T-helper 2 cell treated with Interferon-gamma antibody and Interleukin-4, amounts not matched to agents 5 μg/mL and 100 μg/mL, for 36 hours (primary cell): ENCODE results near the gene CPN1.

ENCODE experiments used
- DNase-seq: peaks from one replicate; pipeline ENCODE4 v3.0.0; 2021; ENCODE audit warnings: low spot score
- H3K27ac Mint-ChIP-seq: one replicate; pipeline ENCODE4 v1.8.0; 2021; ENCODE audit warnings: mild to moderate bottlenecking, mixed read lengths
- H3K27me3 Mint-ChIP-seq: one replicate; pipeline ENCODE4 v1.8.0; 2021; ENCODE audit warnings: low read depth, mixed read lengths
- H3K36me3 Mint-ChIP-seq: one replicate; pipeline ENCODE4 v1.8.0; 2021; ENCODE audit warnings: low read depth, mixed read lengths
- H3K4me1 Mint-ChIP-seq: one replicate; pipeline ENCODE4 v1.8.0; 2021; ENCODE audit warnings: low read depth, mixed read lengths
- H3K4me3 Mint-ChIP-seq: one replicate; pipeline ENCODE4 v1.8.0; 2022; ENCODE audit warnings: mild to moderate bottlenecking, moderate library complexity, mixed read lengths
- H3K9me3 Mint-ChIP-seq: one replicate; pipeline ENCODE4 v1.8.0; 2021; ENCODE audit warnings: mixed read lengths

The CPN1 gene

DNA sequence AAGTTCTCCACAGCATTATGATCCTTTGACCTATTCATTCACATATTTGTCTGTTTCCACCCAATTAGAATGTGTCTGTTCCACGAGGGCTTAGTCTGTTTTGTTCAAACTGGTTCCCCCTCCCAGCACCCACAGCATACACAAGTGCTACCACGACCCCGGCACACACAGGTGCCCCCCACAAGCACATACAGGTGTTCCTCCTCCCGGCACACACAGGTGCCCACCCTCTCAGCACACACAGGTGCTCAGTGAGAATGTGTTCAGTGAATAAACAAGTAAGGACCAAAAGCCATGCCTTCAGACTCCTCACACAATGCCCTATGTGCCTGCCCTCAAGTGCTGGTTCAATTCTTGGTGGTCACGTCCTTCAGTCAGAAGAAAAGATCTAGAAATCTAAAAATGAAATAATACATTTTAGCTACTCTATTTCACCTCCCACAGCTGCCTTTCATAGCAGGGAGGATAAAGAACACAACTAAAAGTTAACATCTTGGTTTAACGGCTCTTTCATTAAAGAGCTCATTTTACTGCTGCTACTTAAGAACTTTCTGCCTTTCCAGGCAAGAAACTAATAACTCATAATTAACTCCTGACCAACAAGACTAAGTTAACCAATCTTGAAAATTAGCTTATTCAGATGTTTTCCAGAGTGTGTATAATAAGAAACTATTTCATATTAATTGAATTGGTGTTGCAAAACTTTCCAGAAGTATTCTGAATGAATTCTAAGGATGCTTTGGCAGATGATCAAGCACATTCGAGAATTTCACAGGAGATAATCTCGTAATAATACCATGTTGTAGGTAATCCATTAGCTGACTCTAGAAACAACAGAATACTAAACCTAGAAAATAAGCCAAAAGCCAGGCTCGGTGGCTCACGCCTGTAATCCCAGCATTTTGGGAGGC, 74.2 kb downstream of the CPN1 start:
- Mint-ChIP-seq H3K4me1 (peaks cover 28% of the 10 kb centered on the region), H3K9me3 (no peaks in the 10 kb centered on the region), H3K4me3 (peak overlapping the region; percentile 65), H3K27ac (no peak overlapping the region), H3K27me3 (peaks cover 45% of the 10 kb centered on the region), H3K36me3 (no peaks in the 10 kb centered on the region)
- DNase-seq = no peak

DNA sequence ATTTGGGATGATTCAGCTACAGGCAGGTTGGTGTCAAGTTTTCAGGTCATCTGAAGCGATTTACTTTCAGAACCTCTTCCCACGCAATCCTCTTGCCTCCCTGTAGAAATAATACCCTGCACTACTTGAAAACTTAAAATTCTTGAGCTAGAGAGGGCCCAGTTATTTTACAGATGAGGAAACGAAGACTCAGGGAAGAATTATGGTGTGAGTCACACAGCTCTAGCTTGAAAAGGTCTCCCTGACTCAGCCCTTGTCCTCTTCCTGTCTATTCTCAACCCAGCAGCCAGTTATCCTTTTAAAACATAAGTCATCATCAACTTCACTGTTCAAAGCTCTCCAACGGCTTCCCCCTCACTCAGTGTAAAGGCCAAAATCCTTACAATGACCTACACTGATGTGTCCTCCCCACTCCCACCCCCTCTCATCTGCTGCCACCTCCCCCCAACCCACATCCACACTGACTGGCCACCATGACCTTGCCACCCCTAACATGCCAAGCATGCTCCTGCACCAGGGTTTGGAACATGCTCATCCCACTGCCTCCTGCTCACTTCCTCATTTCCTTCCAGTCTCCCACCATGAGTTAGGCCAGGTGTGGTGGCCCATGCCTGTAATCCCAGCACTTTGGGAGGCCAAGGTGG, 75.3 kb downstream of the CPN1 start:
- Mint-ChIP-seq H3K4me1 (peaks cover 28% of the 10 kb centered on the region), H3K36me3 (no peaks in the 10 kb centered on the region), H3K9me3 (no peaks in the 10 kb centered on the region), H3K27ac (no peak overlapping the region), H3K27me3 (peaks cover 41% of the 10 kb centered on the region), H3K4me3 (no peak overlapping the region)
- DNase-seq = peak; percentile 13

GRCh38 chr10:100004805-100005510, 76.7 kb downstream of the CPN1 start:
- H3K4me1 Mint-ChIP-seq = peaks cover 20% of the 10 kb centered on the region
- no peak overlapping the region for H3K27ac Mint-ChIP-seq
- H3K9me3 Mint-ChIP-seq = no peaks in the 10 kb centered on the region
- no peak overlapping the region for H3K4me3 Mint-ChIP-seq
- no peaks in the 10 kb centered on the region for H3K36me3 Mint-ChIP-seq
- H3K27me3 Mint-ChIP-seq = peaks cover 28% of the 10 kb centered on the region
- no peak for DNase-seq

- DNase-seq = no peak
- Mint-ChIP-seq H3K4me3 (no peak overlapping the region), H3K4me1 (peaks cover 4% of the 10 kb centered on the region), H3K27me3 (peaks cover 3% of the 10 kb centered on the region), H3K36me3 (no peaks in the 10 kb centered on the region), H3K27ac (no peak overlapping the region), H3K9me3 (no peaks in the 10 kb centered on the region)
These were observed 81.5 kb downstream of the CPN1 start for GRCh38 chr10:100000109-100000644.

DNA sequence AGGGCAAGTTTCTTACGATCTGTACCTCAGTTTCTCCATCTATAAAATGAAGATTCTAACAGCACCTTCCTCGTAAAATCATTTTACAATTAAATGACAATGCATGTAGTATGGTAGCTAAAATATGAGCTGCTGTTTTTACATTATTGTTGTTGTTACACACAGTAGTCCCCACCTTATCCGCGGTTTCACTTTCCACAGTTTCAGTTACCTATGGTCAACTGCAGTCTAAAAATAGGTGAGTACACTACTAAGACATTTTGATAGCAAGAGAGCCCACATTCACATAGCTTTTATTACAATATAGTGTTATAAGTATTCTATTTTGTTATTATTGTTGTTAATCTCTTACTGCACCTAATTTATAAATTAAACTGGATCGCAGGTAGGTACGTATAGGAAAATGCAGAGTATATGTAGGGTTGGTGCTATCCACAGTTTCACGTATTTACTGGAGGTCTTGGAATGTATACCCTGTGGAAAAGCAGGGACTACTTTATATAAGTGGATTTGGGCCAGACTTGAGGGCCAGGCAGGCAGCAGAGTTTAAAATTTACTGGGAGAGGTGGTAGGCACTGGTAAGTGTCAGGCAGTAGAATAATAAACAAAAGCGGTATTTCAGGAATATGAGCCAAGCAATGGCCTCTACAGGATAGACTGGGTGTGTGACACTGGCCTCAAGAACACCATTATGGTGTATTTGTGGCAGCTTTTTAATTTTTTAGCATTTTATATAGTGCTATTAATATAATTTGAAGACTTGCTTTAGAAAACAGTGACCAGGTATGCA, 82.2 kb downstream of the CPN1 start:
- DNase-seq = no peak
- H3K4me3 Mint-ChIP-seq = no peak overlapping the region
- H3K9me3 Mint-ChIP-seq = no peaks in the 10 kb centered on the region
- no peak overlapping the region for H3K27ac Mint-ChIP-seq
- peaks cover 3% of the 10 kb centered on the region for H3K27me3 Mint-ChIP-seq
- peaks cover 8% of the 10 kb centered on the region for H3K4me1 Mint-ChIP-seq
- no peaks in the 10 kb centered on the region for H3K36me3 Mint-ChIP-seq

DNA sequence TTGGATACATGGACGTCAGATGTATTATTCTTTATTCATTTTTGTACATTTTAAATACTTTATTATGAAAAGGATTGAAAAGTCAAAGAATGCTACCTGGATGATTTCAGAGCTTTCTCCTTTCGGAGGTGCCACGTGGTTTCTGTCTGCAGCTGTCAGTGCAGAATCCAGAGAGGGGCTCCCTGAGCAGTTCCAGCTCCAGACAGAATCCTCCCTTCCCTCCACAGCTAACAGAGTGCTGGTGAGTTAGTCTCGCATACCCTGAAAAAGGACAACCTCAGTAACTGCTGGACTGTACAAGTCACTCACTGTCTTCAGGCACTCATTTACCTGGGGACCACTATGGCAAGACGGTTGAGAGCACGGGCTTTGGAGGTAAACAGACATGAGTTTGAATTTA, 82.8 kb downstream of the CPN1 start:
- H3K4me1 Mint-ChIP-seq = peaks cover 14% of the 10 kb centered on the region
- H3K36me3 Mint-ChIP-seq = no peaks in the 10 kb centered on the region
- H3K27me3 Mint-ChIP-seq = peaks cover 3% of the 10 kb centered on the region

GRCh38 chr10:99996671-99997648, 84.7 kb downstream of the CPN1 start:
- DNase-seq = no peak
- H3K27me3 Mint-ChIP-seq = peaks cover 3% of the 10 kb centered on the region
- no peaks in the 10 kb centered on the region for H3K9me3 Mint-ChIP-seq
- no peak overlapping the region for H3K4me3 Mint-ChIP-seq
- peaks cover 16% of the 10 kb centered on the region for H3K4me1 Mint-ChIP-seq
- H3K36me3 Mint-ChIP-seq = no peaks in the 10 kb centered on the region
- no peak overlapping the region for H3K27ac Mint-ChIP-seq

More for the DNA sequence above, 82.8 kb downstream of the CPN1 start:
- Mint-ChIP-seq H3K4me3 (no peak overlapping the region), H3K27ac (no peak overlapping the region), H3K9me3 (no peaks in the 10 kb centered on the region)
- DNase-seq = no peak

DNA sequence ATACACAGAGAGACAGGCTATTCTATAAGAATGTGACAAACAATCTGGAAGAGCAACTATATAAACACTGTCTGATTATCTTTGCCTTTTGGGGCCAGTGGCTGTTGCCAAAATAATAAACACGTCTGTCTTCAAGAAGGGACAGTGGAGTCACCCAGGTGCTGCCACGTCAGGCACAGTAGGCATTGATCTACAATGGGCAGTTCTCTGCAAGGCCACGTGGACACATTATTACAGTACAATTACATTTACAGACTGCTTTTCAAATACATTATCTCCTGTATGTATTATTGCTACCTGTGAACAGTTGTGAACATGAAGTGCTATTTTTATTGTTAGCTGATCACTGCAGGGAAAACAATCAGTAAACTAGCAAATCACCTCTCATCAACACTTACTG, 86.0 kb downstream of the CPN1 start:
- peaks cover 16% of the 10 kb centered on the region for H3K4me1 Mint-ChIP-seq
- no peak overlapping the region for H3K27ac Mint-ChIP-seq
- no peak for DNase-seq
- H3K9me3 Mint-ChIP-seq = no peaks in the 10 kb centered on the region
- H3K36me3 Mint-ChIP-seq = no peaks in the 10 kb centered on the region
- H3K27me3 Mint-ChIP-seq = peaks cover 3% of the 10 kb centered on the region
- H3K4me3 Mint-ChIP-seq = no peak overlapping the region

DNA sequence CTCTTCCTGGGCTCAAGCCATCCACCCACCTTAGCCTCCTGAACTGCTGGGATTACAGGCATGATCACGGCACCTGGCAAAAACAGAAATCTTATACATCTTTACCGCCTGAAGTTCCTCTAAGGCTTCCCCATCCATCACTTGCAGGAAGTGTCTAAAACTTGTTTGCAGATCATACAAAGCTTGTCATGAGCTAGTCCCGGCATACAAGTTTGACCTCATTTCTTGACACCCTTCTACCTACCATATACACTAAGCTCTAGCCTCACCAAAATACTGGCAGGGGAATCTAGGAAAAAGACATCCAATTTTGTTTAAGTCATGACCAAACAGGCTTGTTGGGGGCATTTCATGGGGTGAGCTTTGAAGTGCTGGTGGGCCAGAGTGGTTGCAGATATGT, 86.4 kb downstream of the CPN1 start:
- DNase-seq = no peak
- Mint-ChIP-seq H3K4me3 (no peak overlapping the region), H3K9me3 (no peaks in the 10 kb centered on the region), H3K4me1 (peaks cover 16% of the 10 kb centered on the region), H3K36me3 (no peaks in the 10 kb centered on the region), H3K27me3 (peaks cover 3% of the 10 kb centered on the region), H3K27ac (no peak overlapping the region)

- Mint-ChIP-seq H3K4me1 (peaks cover 16% of the 10 kb centered on the region), H3K9me3 (no peaks in the 10 kb centered on the region), H3K4me3 (no peak overlapping the region), H3K27me3 (peaks cover 3% of the 10 kb centered on the region), H3K27ac (no peak overlapping the region), H3K36me3 (no peaks in the 10 kb centered on the region)
- no peak for DNase-seq
These were observed 86.9 kb downstream of the CPN1 start for GRCh38 chr10:99994801-99995200.

- Mint-ChIP-seq H3K4me1 (peaks cover 15% of the 10 kb centered on the region), H3K27ac (peak overlapping the region; percentile 74), H3K9me3 (no peaks in the 10 kb centered on the region), H3K4me3 (peak overlapping the region; percentile 42), H3K36me3 (no peaks in the 10 kb centered on the region), H3K27me3 (peaks cover 3% of the 10 kb centered on the region)
- DNase-seq = peak; percentile 26
These were observed 87.7 kb downstream of the CPN1 start for GRCh38 chr10:99993701-99994689.
